ENCODE measurements around the gene ADAMTS10.
"Not testable (repeated sequence)": the region's sequence is repeated elsewhere in the genome, so short reads cannot be mapped to it uniquely, and the experiment has no call there.

The ADAMTS10 gene

DNA sequence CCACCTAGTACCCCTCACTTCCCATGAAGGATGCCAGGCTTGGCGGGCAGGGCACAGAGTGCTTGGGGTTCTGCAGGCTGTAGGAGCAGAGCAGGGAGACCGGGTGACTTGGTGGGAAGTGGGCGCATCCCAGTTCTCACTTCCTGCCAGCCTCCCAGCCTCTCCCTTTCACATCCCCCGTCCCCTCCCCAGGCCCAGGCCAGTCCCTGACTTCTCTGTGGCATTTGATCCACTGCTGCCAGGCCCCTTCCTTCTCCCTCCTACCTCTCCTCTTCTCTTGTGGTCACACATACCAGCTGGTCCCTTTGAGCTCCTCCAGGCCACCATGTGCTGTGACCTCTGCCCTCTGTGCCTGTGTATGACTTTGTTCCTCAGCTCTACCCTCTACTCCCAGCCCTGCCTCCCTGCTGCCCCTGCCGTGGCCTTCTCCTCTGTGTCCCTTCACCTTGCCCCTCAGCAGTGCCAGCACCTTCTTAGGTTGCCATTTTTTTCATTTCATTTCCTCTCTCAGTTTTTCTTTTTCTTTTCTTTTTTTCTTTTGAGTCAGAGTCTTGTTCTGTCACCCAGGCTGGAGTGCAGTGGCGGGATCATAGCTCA lies 52.8 kb downstream of the ADAMTS10 start:
- no peak for DNase-seq

DNA sequence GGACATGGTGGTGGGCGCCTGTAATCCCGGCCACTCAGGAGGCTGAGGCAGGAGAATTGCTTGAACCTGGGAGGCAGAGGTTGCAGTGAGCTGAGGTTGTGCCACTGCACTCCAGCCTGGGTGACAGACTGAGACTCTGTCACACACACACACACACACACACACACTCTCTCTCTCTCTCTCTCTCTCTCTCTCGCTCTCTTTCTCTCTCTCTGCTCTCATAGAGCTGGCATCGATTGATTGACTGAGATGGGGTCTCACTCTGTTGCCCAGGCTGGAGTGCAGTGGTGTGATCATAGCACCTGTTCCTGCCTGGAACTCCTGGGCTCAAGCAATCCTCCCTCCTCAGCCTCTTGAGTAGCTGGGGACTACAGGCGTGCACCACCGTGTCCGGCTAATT lies 56.8 kb downstream of the ADAMTS10 start:
- DNase-seq, result not testable (repeated sequence)

DNA sequence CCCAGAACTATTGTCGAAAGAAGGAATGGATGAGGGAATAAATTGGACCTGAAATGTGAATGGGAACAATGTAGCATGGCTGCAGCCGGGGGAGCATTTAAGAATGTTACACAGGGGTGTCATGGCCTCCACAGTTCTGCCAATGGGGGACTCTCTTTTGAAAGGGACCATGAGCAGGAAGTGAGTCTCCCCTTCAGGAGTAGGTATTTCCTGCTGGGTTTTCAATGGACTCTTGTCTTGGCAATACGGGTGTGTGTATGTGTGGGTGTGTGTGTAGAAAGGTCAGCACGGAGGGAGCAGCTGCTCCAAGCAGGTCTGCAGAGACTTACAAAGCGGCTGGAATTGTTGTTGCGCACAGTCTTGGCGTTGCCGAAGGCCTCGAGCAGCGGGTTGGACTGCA lies 57.7 kb downstream of the ADAMTS10 start:
- DNase-seq, result no peak

- DNase-seq, result no peak
Measured at GRCh38 chr19:8550070-8550469, 60.4 kb downstream of the ADAMTS10 start.

DNA sequence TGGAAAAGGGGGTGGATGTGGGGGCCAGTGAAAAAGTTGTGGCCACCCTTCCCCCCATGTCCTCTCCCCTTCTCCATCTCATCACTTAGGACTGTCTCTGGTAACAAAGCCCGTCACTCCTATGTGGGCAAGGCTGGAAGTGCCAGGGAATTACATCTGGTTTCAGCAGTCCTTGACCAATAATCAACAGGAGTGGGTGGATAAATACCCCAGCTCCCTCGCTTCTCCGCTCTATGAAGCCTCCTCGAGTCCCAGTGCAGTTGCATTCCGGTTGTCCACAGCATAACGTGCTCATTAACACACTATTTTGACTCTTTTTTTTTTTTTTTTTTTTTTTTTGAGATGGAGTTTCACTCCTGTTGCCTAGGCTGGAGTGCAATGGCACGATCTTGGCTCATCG lies 64.8 kb downstream of the ADAMTS10 start:
- DNase-seq, result no peak

DNA sequence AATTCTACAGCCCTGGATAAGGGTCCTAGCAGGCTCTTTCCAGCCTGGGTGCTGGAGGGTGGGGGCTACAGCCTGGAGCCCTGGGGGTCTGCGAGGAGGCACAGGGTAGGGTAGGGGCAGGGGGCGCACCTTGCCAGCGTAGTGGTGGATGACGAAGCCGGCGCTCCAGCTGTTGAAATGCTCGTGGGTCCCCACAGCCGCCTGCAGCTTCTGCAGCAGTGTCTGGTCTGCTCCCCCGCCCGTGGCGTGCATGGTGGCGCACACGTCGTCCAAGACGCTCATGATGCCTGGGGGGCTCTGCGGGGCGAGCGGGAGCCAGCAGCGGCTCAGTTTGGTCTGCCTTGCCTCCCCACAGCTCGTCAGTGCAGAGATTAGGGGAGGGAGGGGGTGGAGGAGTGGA lies 66.3 kb downstream of the ADAMTS10 start:
- DNase-seq, result no peak

- no peak for DNase-seq
Measured at GRCh38 chr19:8539621-8540149, 70.8 kb downstream of the ADAMTS10 start.

DNA sequence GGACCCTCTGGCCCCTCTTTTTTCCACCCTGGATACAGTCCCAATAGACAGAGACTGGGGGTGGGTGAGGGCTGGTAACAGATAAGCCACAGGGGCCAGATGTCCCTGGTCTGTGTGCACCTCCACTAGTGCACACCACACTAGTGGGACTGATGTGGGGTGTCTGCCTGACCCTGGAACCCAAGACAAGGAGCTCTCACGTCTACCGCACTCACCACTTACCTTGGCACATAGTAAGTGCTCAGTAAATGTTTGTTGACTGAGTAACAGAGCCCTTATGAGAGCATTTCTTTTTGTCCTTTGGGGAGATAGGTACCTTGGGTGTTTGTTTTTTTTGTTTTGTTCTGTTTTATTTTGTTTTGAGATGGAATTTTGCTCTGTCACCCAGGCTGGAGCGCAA lies 73.4 kb downstream of the ADAMTS10 start:
- no peak for DNase-seq

GRCh38 chr19:8536282-8536681 lies 74.2 kb downstream of the ADAMTS10 start:
- no peak for DNase-seq

GRCh38 chr19:8532225-8532624 lies 78.3 kb downstream of the ADAMTS10 start:
- no peak for DNase-seq

- no peak for DNase-seq
Measured at GRCh38 chr19:8531470-8531869, 79.0 kb downstream of the ADAMTS10 start.
